ENCODE measurements around the gene BTAF1. TPM values are rescaled to one million over a fixed set of nuclear protein-coding genes. Genes with fewer than 3 reads are reported as not detected.

BTAF1 gene
- polyA plus RNA-seq, 3 donors = 51.8 to 62.1 (median 57.0) TPM

DNA sequence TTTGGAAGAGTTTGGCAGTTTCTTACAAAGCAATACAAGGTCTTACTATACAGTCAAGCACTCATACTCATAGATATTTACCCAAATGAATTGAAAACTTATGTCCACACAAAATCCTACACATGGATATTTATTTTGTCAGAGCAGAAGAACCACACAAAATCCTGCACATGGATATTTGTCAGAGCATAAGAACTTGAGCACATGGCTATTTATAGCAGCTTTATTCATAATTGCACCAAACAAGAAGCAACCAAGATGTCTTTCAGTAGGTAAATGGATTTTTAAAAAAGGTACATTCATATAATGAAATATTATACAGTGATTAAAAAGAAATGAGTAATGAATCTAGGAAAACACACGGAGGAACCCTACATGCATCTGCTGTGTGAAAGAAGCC, 115.4 kb downstream of the BTAF1 start:
- no peak for DNase-seq (ENCODE audit: low read depth in 3 of 3, low spot score in 2 of 3)

GRCh38 chr10:92042541-92042940, 119.0 kb downstream of the BTAF1 start:
- DNase-seq (ENCODE audit: low read depth in 3 of 3, low spot score in 2 of 3) = no peak

DNA sequence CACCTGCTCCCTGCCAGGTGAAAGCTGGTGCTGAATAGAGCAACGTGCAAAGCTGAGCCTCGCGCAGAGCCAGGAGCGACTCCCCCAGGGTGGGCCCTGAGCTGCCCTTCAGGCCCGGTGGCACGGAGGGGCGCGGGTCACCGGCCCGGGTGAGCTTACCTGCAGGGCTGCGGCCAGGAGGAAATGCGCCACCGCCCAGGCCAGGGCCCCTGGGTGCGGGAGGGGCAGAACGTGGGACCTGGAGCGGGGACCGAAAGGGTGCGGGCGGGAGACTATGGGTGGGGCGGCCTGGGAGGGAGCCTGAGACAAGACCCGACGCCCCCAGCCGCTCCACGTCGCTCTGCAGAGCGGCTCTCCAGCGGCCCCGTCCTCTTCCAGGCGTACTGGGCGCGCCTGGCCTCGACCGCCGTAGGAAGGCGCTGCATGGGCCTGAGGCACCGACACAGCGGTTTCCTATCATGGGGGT, 122.1 kb downstream of the BTAF1 start:
- no peak for DNase-seq (ENCODE audit: low read depth in 3 of 3, low spot score in 2 of 3)

DNA sequence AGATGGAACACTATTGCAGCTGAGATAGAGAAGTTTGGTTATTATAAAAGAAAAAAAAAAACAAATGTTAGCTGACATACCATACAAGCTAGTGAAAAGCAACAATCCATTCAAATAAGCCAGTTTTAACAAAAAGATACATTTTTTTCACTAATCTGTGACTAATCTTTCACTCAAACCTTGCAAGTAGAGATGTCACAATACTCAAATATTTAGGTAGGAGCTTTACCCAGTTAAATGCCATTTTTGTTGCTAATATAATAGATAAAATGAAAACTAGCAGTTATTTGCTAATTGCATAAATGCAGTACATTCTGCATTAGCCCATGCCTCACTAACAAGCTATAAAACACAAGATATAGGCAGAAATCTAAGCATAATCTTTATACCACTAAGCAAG, 123.6 kb downstream of the BTAF1 start:
- DNase-seq (ENCODE audit: low read depth in 3 of 3, low spot score in 2 of 3) = no peak

DNA sequence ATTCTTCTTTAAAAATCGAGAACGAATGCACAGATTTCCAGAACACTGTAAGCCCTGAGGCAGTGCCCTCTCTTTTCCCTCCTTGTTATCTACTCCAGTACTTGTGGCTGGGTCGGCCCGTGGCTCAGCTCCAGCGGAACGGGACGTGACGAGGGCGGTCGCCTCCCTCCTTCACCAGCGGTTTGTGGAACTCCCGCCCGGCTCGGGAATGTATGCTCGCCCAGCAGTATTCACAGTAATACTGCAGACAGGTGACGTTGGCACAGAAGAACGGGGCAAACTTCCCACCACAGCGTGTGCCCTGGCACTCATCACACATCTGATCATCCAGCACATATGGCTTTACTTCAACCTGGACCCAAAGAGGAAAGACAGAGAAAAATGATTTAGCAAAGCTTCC, 128.5 kb downstream of the BTAF1 start:
- DNase-seq (ENCODE audit: low read depth in 3 of 3, low spot score in 2 of 3) = no peak

DNA sequence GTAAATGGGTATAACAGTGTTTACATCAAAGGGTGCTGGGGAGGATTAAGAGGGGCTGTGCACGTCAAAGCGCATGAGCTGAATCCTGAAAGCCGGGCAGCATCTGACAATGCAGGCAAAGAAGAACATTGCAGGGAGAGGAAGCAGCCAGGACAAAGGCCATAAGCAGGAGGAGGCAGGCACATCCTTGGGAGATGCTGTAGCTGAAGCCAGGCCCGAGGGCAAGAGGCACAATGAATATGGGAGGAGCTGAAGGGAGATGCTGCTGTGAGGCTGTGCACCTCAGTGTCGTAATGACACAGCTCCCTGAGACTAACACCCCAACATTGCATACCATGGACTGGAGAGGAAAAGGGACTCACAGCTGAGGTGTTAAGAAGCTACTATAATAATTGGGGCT, 129.2 kb downstream of the BTAF1 start:
- no peak for DNase-seq (ENCODE audit: low read depth in 3 of 3, low spot score in 2 of 3)

DNA sequence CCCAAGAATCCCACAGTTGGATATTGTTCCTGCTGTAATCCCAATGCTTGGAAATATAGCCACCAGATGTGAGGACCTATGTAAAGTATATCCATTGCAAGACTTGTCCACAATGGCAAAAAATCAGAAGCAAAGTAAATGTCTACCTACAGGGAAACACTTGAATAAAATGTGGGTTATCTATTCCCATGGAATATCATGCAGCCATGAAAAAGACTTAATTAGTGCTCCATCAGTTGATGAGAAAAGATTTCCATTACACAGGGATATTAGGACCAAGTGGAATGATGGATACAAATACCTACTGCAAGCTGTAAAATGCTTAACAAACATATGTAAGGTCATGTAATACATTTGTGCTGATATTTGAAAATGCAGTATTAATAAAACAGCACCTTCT, 131.2 kb downstream of the BTAF1 start:
- no peak for DNase-seq (ENCODE audit: low read depth in 3 of 3, low spot score in 2 of 3)

- DNase-seq (ENCODE audit: low read depth in 3 of 3, low spot score in 2 of 3) = no peak
Measured at GRCh38 chr10:92062273-92062672, 138.7 kb downstream of the BTAF1 start.

- no peak for DNase-seq (ENCODE audit: low read depth in 3 of 3, low spot score in 2 of 3)
Measured at GRCh38 chr10:92064506-92064905, 140.9 kb downstream of the BTAF1 start.

DNA sequence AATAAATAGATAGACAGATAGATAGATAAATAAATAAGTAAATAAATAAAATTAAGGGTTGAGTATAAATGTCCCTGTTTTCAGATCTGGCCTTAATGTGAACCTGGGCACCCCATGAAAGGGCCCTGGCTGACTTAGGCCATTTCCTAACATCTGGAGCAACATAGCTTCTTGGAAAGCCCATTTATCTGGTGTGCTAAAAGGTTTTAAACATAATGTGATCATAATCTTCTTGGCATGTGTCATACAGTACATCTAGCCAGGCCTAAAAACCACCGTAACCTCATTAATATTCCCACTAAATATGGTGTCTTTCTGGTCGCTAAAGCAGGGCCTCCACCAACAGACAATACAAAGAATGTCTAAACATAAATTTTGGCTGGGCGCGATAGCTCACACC, 142.8 kb downstream of the BTAF1 start:
- no peak for DNase-seq (ENCODE audit: low read depth in 3 of 3, low spot score in 2 of 3)

DNA sequence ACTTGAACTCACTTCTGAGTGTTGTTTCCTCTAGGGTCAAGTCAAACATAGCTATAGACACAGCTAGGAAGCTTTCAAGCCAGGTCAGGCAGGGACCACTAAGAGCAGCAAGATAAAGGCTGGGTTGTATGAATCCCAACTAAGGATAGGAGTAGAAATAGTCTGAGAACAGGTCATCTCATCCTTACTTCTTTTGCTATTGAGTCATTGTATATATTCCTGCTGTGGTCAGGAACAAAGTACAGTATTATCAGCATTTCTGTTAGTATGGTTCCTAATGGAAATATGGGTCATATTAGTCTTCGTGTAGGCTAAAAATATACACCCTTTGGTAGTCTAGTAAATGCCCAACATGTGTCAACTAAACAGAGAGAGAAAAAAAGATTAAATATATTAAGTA, 145.3 kb downstream of the BTAF1 start:
- no peak for DNase-seq (ENCODE audit: low read depth in 3 of 3, low spot score in 2 of 3)

DNA sequence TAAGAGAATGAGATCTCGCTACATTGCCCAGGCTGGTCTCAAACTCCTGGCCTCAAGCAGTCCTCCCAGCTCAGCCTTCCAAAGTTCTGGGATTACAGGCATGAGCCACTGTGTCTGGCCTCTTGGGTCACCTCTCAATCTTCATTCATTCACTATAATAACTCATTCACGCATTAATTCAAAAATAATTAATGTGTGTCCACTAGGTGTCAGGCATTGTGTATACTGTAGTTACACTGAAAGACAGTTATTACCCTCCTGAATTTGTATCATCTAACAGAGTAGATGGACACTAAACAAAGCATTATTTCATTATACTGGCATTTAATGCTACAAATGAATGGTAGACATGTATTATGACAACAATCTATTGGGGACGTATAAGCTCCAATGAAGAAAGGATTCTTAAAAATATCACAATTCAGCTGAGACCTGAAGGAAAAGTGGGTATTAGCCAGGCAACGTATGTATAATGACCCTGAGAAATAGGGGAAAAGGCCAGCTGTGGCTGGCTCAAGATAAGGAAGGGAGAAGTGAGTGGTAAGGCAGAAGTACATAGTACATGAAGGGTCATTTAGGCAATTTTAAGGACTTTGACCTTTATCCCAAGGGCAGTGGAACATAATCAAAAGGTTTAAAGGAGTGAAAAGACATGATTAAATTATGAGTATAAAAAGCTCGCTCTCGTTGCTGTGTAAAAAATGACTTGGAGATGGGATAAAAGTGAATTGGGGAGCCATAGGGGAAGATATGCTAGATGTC, 150.7 kb downstream of the BTAF1 start:
- DNase-seq (ENCODE audit: low read depth in 3 of 3, low spot score in 2 of 3) = no peak

DNA sequence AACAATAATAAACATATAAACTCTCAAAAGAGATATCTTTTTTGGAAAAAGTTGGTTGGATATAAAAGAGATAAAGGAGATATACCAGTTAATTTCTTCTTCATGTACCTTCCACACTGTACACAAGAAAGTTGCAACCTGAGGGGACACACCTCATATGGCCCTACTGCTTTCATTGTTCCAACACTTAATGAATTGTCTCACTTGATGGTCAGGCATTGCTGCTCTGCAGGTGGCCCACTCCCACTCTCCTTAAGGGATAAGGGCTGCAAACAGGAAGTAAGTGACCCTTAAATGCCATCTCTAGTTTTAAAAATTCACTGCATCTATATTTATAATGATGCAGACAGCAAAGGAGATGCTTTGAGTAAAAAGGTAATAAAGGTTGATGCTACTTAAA, 152.3 kb downstream of the BTAF1 start:
- no peak for DNase-seq (ENCODE audit: low read depth in 3 of 3, low spot score in 2 of 3)

GRCh38 chr10:92076722-92077121, 153.2 kb downstream of the BTAF1 start:
- DNase-seq (ENCODE audit: low read depth in 3 of 3, low spot score in 2 of 3) = no peak

DNA sequence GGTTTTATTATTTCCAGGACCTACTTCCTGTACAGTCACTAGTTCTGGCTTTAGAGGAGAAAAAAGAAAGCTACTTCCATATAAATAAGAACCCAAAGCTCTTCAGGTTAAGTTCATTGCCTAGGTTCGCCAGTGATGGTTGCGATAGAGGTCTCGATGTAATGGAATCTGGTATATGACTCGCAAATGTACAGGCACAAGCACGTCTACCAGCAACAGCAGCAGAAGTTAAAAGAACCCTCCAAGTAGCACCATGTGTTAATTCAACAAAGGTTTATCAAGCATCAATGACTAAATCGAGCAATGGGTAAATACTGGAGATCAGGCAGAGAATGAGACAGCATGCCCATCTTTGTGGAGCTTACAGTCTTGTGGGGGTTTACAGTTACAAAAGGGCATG, 155.4 kb downstream of the BTAF1 start:
- no peak for DNase-seq (ENCODE audit: low read depth in 3 of 3, low spot score in 2 of 3)

Other genes starting within 250 kb of the BTAF1 start
- gene TNKS2, start 125.3 kb upstream of the BTAF1 start, polyA plus RNA-seq (ENCODE audit: insufficient read length in 3 of 3) = 10 to 100 TPM; 58.4 to 63.5 (median 60.6) TPM
- gene FGFBP3, start 14.3 kb upstream of the BTAF1 start, polyA plus RNA-seq (ENCODE audit: insufficient read length in 3 of 3) = 1 to 10 TPM; 2.0 to 3.3 (median 3.1) TPM